ENCODE results near the gene XKR3. TPM values are rescaled to one million over a fixed set of nuclear protein-coding genes. Genes with fewer than 3 reads are reported as not detected.

XKR3 gene
- not detected in 2 replicates for total RNA-seq

DNA sequence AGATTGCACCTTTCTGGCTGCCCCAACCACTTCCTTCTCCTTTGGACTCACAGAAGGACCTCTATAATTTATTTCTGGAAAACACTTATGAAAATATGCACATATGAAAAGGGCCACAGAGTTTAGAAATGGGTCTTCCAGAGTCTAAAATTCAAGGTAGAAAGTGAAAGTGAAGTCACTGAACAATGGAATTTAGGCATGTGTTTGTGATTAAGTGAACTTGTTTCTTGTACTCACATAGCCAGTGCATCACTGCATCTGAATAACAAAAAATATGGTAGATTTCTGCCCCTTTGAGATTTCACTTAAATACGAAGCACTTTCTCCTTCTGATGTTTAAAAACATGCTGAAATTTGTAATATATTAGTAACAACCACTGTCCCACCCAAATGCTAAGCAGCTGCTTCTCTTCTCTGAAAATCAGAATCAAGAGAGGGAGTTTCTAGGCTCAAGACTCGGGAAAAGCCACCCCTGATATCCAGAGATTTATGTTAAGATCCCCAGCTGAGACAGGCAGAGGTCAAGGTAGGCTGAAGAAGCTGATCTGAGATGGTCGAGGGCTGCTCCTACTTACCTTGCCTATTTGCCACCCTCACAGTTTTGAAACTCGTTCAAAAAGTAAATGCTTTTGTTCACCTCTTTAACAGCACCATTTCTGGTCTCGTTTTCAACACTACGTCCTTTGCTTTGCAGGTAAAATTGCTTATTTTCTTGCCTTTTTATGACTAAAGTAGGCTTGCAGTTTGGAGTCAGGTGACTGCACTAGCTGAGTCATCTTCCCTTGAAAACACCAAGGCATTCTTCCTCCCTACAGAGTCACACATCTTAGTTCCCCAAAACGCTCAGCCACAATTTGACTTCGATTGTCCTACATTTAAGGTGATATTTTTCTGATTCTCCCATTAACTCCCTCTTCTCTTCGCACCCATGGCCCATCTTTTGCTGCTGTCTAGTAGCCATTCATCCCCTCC lies at the start of gene XKR3:
Gene XKR3 (minus strand): TSS at position 696 of the 972 bp plus-strand sequence. CDS start 17,338 bp downstream, outside the sequence.

Other genes starting within 250 kb of the XKR3 start
- not detected in 2 replicates for gene CCT8L2, start 232.6 kb downstream of the XKR3 start, total RNA-seq
- gene GAB4, start 182.8 kb upstream of the XKR3 start, total RNA-seq, result not detected in 2 replicates

Measured in myometrial cell (primary cell).